GM18511 (cell line): Measurements from ENCODE around the gene GLRX3.

Experiments
- ATAC-seq: cut with Tn5 transposase; IDR thresholded peaks from one replicate; pipeline ENCODE4 v1.9.1; 2021; ENCODE audit warnings: mild to moderate bottlenecking, moderate library complexity; ENCODE audit not compliant: unreplicated experiment

The GLRX3 gene

DNA sequence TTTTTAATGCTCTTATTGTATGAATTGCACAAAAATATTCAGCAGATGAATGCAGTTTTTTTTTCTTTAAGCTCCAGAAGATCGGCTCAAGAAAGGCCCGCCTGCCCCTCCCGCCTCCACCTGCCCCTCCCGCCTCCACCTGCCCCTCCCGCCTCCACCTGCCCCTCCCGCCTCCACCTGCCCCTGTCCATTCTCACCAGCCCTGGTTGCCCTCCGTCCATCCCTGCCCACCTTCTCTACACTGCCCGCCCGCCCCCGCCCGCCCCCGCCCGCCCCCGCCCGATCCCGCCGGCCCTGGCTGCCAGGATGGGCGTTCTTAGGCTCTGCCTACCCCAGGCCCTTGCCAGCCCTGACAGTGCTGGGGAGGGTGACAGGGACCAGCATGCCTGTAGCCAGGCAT lies 67.4 kb downstream of the GLRX3 start:
- ATAC-seq: no peak

DNA sequence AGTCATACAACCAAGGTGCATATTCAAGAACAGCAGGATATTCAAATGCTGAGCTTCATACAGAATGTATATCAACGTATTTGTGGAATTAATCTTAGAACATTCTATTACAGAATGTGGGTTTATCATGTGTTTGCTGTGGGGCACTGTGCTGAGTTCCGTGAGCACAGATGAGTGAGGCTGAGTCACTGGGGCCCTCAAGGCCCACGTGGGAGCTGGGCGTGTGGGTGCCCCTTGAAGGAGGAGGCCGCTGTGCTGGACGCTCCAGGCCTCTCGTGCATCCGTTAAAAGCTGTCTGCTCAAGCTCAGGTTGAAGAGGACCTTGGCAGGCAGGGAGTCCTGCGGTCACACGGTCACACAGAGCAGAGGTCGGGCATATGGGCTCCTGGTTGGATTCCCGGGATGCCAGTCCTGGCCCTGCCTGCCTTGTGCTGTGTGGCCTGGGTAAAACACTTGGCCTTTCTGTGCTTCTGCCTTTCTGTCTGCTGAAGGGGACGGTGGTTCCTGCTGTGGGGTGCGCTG lies 70.1 kb downstream of the GLRX3 start:
- no peak for ATAC-seq

DNA sequence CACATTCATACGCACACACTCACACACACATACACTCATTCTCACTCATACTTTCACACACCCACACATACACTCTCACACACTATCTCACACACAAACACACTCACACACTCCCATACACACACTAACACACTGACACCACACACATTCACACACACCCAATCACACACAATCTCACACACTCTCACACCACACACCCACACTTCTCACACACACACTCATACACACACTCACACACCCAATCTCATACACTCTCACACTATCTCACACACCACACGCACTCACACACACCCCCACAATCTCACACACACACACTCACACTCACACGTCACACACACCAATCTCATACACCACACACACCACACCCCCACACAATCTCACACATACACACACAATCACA lies 71.0 kb downstream of the GLRX3 start:
- no peak for ATAC-seq

DNA sequence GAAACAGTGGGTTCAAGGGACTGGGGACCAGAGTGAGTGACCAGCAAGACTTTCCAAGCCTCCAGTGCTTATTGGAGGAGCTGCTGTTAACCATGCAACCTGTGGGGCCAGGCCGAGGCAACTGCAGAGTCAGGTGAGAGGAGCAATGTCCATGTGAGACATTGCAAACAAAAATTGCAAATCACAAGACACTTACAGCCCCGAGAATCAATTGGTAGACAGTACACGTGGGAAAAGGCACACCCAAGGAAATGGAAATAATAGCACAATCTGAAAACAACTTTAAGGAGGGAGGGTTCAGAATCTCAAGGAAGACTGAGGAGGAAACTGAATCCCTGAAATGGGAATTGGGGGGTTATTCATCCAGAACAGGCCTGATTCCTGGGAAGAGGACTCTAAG lies 72.6 kb downstream of the GLRX3 start:
- ATAC-seq: no peak

DNA sequence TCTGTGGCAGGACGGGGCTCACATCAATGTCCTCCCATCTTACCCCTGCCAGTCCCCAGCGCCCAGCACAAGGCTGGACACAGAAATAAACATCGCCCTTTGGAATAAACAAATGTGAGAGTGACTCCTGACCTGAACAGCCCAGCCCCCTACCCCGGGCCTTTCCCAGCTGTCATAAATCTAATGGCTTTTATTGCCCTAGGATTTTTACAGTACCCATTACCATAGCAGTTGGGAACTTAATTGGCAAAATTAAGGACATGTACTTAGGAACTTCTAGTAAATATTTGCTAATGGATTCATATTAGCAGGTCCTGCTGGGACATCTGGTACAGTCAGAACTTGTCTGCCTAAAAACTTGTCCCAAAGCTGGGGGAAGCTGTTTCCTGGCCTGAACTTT lies 76.6 kb downstream of the GLRX3 start:
- no peak for ATAC-seq

DNA sequence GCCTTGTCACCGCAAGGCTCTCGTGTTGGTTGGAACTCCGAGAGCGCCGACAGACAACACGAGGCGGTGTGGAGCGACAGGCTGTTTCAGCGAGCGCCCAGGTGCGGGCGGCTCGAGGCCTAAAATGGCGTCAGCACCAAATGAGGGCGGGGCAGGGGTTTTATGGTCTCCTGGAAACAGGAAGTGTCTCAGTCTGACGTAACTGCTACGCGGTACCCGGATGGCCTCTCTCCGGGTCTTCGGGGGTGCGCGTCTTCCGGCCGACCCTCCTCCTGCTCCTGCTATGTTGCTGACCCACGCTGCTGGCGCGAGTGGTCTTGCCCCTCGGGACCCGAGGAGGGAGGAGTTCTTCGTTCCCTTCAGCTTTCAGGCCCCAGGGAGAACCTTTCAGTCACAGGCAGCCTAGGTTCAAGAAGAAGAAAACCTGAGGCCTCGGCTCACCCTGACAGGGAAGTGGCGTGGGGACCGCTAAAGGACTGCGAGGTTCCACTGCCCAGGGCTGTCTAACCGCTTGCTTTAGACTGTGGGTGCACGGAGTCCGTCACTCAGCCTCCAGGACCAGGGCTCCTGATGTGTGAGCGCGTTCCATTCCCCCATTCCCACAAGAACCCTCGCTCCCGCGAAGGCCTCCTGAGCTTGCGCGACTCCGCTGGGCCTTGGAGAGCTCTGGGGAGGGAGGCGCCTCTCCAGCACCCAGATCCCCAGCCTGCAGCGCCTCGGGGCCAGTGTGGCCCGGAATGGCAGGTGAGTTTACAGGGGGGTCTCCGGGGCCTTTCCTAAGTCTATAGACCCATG lies 77.3 kb downstream of the GLRX3 start:
- no peak for ATAC-seq

DNA sequence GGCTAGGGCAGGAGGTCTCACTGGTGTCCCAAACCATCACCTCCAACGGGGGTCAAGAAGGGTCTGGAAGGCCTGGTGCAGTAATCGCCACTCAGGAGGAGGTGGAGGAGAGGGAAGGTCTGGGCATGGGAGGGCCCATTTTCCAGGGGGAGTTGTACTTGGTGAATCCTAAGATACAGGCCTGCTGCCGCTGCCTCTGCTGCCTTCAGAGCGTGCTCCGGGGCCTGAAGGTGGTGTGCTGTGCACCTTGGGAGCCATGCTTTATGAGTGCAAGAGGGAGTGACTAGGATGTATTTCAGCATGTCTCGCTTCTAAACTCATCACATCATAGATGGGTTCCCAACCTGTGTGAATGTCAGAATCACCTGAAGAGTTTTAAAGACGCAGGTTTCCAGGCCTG lies 78.2 kb downstream of the GLRX3 start:
- ATAC-seq: no peak

DNA sequence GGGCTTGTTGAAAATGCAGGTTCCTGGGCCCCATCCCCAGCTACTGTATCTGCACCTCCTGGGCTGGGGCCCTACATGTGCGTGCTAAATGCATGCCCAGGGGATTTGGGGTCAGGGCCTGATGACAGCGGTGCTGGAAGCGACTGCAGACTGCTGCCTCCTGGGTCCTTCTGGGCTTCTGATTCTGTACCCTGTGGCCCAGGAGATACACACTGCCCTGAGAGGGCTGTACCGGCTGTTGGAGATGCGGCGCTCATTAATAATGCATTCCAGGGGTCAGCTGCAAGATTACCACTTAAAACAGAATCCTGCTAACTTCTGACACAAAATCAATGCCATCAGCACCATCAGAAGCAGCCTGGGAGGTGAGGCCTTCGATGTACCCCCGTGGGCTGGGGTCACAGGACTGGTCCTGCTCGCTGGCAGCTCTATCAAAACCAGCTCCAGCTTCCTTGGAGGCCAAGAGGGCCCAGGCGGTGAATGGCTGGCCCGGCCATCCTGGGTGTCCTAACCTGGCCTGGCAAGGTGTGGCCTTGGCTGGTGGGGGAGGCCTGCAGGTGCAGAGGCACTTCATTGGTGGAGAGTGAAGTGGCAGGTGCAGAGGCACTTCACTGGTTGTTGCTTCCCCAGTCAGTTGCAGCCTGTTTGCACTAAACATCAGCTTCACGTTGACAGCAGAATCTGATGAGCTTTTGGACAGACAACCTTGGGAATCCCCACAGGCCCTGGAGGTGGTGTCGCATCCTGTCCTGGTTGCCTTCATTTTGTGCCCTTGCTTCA lies 79.2 kb downstream of the GLRX3 start:
- no peak for ATAC-seq

DNA sequence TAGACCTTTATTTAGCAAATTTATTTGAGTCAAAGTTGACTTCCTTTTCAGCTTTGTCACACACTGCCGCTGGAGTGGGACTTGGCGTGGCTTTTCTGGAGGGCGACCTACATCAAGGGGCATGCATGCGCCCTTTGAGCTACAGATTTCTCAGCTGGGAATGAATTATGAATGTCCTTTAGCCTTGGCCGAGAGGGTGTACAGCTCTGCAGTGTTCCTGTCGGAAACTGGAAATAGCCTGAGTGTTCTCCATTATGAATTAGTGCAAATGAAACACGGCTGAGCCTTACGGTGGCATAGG lies 79.7 kb downstream of the GLRX3 start:
- ATAC-seq: no peak

DNA sequence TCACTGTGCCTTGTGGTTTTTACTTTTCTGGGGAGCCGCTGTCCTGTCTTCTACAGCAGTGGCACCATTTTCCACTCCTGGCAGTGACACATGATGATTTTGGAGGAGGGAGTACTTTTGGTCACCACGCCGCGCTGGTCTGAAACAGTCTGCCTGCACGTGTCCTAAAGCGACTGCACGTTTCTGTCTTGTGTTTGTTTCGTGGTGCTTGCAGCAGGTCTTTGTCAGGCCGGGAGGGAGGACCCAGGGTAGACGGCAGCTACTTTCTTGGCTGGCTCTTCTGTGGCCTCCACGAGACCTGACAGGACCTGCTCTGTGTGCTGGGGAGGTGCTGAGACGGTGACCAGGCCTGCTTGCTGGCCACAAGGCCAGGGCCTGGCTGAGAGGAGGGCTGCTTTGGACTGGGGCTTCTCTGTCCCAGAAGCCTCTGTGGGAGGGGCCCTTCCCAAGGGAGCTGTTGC lies 82.0 kb downstream of the GLRX3 start:
- ATAC-seq: no peak

DNA sequence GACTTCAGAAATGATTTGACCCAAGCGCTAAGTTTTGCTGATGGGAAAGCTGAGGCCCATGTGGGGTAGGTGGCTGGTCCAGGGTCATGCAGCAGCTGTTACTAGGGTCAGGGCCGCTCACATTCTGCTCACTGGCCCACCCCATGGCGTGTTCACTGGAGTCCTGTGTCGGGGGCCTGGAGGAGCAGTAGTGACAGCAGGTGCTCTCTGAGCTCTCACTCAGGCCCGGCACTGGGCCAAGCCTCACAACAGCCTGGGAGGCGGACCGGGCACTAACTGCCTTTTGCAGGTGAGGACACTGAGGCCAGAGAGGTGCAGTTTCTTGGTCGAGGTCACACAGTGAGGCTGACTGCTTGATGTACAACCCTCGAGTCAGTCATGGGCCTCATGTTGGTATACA lies 82.7 kb downstream of the GLRX3 start:
- ATAC-seq: no peak

DNA sequence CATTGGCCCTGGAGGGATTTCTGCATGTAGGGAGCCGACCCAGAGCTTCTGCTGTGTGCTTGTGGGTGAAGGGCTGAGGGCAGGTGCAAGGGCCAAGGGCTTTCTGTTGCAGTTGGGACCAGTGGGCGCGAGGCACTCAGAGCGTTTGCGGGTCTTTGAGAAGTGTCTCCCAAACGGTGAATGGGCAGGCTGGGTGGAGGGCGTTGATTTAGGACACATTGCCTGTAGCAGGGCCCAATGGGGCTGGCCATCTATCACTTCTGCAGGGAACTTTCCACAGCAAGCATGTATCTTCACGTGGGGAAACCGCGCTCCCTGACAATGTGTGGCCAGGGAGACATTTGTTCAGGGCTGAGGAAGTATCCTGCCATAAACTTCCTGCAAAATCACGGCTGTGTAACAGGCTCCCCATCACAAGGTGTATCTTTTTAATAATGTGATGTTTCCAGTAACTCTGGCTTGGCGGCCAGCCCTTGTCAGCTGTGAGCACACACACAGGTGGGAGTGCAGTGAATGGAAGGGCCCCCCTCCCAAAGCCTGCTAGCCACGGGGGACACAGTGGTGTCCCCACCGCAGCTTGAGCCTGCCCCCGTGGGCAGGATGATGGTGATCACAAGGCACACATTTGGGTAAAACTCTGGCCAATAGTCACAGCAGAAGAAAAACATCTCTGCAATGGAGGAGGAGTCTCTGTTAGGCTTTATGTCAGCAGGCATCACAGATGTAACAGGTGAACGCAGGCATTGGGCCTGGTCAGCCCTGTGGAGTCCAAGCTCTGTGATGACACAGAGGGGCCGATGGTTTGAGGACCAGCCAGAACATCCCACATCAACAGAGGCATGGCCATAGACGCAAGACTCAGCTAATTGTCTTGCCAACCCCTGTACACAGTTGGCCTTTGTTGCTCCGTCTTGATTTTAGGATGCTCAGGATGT lies 84.3 kb downstream of the GLRX3 start:
- no peak for ATAC-seq

DNA sequence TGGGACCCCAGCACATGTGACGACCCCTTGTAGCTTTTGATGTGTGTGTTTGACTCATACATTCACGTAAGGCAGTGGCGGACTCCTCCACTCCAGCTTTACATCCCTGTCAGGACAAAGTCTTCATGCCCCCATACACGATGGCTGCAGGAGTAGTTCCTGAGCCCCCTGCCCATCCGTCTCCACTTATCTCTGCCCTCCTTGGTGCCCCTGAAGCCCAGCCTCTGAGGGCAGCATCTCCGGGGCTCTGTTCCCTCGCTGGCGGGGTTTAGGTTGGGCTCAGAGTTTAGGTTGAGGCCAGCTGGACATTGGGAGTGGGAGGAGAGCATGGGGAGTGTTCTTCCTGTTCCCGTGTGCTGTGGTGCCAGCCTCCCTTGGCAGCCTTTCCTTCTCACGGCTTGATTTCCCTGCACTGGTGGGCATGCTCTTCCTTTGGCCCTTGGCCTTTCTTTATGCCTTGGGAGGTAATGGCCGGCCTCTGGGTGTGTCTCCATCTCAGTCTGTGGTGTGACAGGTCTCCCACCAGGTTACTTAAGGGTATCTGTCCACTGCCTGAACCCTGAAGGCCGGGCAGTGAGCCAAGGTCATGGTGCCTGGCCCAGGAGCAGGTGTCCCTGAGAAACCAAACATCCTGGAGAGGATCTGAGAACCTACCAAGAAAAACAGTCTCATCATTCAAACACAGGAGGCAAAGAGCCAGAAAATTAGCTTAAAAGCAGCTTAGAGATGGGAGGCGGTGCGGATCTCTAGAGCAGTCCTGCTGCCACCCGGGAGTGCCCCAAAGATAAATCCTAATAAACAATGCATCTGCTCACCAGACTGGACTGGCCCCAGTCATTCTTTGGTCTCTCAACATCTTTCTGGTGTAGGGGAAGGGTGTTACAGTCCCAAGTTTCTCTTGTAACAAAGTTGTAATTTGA lies 85.5 kb downstream of the GLRX3 start:
- no peak for ATAC-seq

DNA sequence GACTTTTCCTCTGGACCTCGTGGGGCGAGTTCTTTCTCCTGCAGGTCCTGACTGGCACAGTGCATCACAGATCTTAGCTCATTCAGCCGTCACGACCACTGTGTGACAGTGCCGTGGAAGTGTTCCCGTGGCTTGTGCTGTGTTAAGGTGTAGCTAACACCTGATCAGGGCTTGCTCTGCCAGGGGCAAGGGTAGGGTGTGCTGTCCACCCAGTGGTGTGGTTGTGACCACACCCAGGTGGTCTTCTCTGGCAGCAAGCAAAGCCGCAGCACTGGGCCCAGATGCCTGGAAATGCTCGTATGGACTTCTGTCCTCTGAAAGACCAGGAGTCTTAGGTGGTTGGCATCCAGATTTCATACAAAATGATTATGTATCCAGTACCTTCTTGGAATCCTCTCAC lies 86.2 kb downstream of the GLRX3 start:
- ATAC-seq: no peak

DNA sequence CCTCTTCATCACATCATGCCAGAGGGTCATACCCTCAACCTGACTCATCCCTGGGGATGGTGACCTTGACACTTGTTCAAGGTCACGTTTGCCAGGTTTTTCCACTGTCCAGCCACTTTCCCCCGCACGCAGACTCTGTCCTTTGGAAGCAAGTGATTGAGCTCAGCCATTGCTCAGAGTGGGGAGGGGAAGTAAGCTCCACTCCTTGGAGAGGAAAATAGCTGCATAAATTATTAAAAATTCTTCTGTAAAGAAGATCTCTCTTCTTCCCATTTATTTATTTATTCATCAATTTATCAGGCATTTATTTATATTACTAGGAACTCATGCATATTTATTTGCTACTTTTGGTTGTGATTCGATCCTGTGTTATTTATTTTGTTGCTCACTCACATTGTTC lies 88.0 kb downstream of the GLRX3 start:
- no peak for ATAC-seq

DNA sequence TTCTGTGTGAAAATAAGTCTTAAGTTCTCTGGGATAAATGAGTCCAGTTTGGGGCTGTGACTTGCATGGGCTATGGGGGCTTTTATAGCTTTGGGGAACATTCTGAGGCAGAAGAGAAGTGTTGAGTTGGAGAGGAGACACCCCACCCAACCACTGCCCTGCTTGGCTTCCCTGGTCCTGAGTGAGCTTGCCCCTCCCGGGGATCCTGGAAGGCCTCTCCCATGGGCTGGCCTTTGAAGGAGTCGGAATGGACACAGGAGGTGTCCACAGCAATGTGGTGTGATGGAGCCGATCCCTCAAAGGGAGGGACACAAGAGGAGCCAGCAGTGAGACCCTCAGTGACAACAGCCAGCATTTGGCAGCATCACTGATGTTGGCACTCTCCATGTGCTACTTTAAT lies 89.8 kb downstream of the GLRX3 start:
- ATAC-seq: no peak

DNA sequence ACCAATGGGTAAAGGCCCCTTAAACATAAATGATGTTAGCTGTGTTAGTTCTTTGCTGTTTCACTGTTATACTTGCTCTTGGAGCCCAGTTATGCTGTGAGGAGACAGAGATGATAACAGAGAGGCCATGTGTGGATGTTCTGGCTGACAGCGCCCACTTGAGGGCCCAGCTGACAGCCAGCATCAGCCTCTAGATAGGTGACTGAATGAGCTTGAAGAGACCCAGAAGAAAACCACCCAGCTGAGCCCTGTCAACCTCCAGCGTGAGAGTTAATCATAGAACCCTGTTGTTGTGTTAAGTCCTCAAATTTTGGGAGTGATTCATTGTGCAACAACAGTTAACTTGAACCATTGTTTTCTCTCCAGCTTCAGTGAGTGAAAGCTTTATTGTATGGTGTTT lies 91.7 kb downstream of the GLRX3 start:
- no peak for ATAC-seq
